Measurements from ENCODE around the gene ZNF57.
"Not testable (repeated sequence)": the region's sequence is repeated elsewhere in the genome, so short reads cannot be mapped to it uniquely, and the experiment has no call there.

The ZNF57 gene

DNA sequence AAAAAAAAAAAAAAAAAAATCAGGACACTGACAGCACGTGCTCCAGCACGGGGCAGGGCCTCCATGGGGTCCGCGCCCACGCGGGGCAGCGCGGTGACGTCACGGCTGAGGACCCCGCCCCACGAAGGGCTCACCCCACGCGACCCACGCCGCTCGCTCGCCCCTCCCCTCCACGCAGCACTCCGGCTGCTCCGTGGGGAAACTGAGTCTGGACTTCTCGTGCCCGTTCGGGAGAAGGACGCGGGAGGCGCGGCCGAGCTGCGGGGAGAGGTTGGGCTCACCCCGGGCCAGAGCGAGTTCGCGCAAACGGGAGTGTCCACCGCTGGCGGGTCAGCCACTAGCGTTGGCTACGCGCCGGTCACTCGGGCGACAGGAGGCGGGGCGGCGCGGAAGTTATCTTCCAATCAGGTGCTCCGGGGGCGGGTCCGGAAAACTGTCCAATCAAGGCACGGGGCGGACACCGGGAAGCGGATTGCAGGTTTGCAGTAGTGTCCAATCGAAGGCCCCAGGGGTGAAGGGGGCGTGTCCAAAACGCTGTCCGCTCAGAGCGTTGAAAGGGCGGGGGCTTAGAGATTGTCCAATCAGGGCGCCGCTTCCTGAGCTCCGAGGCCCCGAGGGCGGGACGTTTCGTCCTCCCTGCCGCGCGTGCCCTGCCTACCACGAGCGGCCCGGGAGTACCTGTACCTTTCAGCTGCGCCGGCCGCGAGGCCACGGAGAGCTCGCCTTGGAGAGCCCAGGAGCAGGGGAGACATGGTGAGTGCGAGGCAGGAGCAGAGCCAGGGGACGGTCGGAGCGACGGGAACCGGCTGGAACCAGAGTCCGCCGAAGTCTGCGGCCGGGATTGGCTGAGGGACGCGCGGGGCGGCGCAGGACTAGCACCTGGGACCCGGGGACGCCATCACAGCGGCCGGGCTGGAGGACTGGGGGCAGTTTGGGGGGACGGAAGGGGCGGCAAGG, at the start of gene ZNF57:
Gene ZNF57 (plus strand): TSS at position 633 of the 957 bp plus-strand sequence. CDS start 118 bp downstream, at position 751.
- peak; percentile 98 for DNase-seq

DNA sequence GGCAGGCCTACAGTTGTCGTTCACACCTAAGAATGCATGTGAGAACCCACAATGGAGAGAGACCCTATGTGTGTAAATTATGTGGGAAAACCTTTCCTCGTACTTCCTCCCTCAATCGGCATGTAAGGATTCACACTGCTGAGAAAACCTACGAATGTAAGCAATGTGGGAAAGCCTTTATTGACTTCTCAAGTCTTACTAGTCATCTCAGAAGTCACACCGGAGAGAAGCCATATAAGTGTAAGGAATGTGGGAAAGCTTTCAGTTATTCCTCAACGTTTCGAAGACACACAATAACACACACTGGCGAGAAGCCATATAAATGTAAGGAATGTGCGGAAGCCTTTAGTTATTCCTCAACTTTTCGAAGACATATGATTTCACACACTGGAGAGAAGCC, 48.1 kb upstream of the ZNF57 start:
- DNase-seq: no peak

- no peak for DNase-seq
Measured at GRCh38 chr19:2853015-2853606, 47.6 kb upstream of the ZNF57 start.

- DNase-seq: no peak
Measured at GRCh38 chr19:2854849-2855248, 45.9 kb upstream of the ZNF57 start.

- DNase-seq: peak; percentile 52
Measured at GRCh38 chr19:2856457-2857050, 44.2 kb upstream of the ZNF57 start.

GRCh38 chr19:2858864-2859263, 41.9 kb upstream of the ZNF57 start:
- no peak for DNase-seq

DNA sequence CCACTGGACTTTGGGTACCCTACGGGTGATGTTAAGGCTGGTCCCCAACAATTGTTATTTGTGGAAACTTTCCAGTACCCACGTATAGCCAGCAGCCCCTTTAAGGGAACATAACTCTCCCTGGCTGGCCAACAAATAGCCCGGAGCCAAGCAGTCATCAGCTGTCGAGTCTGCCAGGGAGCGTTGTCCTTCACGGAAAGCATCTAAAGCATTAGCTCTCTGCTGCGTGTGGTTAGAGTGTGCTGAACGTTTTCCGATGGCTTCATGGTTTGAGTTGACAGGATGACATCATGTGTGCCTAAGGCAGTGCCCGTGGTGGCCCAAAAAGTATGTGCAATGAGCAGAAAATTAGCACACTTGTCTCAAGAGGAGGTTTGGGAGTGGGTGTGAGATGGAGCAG, 36.9 kb upstream of the ZNF57 start:
- no peak for DNase-seq

- no peak for DNase-seq
Measured at GRCh38 chr19:2865334-2866100, 35.2 kb upstream of the ZNF57 start.

GRCh38 chr19:2866495-2867024, 34.2 kb upstream of the ZNF57 start:
- no peak for DNase-seq

GRCh38 chr19:2867025-2867991, 33.4 kb upstream of the ZNF57 start, which contains the start of gene ZNF556:
Gene ZNF556, plus strand, starts transcription at chr19:2867335. Its CDS starts 87 bp downstream, at chr19:2867422.
- DNase-seq: no peak

DNA sequence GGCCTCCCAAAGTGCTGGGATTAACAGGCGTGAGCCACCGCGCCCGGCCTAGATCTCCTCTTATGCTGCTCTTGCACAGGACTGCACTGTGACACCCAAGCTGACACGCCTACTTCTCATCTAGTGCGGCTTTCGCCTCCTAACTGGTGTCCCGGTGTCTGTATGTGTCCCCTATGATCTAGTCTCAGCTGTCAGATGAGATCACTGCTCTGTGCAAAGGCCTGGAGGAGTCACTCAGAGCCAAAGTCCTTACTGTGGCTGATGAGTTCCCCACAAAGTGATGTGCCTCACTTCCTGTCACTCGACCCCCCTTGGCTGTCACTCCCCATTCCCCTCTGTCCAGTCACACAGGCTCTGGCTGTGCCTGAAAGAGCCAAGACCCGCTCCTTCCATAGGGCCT, 31.1 kb upstream of the ZNF57 start:
- DNase-seq: no peak

DNA sequence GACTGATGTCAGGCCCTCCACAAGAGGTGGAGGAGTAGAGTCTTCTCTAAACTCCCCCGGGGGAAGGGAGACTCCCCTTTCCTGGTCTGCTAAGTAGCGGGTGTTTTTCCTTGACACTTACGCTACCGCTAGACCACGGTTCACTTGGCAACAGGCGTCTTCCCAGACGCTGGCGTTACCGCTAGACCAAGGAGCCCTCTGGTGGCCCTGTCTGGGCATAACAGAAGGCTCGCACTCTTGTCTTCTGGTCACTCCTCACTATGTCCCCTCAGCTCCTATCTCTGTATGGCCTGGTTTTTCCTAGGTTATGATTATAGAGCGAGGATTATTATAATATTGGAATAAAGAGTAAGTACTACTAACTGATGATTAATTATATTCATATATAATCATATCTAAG, 28.6 kb upstream of the ZNF57 start:
- peak; percentile 25 for DNase-seq

DNA sequence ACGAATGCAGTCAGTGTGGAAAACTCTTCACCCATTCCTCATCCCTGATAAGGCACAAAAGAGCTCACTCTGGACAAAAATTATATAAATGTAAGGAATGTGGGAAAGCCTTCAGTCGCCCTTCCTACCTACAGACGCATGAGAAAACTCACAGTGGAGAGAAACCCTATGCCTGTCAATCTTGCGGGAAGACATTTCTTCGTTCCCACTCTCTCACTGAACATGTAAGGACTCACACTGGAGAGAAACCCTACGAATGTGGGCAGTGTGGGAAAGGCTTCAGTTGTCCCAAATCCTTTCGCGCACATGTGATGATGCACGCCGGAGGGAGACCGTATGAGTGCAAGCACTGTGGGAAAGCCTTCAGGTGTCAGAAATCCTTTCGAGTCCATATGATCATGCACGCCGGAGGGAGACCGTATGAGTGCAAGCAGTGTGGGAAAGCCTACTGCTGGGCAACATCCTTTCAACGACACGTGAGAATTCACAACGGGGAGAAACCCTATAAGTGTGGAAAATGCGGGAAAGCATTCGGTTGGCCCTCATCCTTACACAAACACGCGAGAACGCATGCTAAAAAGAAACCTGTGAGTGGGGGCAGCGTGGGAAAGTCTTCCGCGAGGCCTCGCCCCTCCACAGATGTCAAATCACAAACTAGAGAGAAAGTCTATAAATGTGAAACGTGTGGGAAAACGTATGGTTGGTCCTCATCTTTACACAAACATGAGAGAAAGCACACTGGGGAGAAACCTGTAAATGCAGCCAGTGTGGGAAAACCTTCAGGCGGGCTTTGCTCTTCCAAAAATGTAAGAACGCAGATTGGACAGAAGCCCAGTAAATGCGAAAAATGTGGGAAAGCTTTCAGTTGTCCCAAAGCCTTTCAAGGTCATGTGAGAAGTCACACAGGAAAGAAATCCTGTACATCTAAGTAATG, 23.1 kb upstream of the ZNF57 start:
- DNase-seq: no peak

GRCh38 chr19:2883686-2884439, 16.9 kb upstream of the ZNF57 start:
- no peak for DNase-seq

DNA sequence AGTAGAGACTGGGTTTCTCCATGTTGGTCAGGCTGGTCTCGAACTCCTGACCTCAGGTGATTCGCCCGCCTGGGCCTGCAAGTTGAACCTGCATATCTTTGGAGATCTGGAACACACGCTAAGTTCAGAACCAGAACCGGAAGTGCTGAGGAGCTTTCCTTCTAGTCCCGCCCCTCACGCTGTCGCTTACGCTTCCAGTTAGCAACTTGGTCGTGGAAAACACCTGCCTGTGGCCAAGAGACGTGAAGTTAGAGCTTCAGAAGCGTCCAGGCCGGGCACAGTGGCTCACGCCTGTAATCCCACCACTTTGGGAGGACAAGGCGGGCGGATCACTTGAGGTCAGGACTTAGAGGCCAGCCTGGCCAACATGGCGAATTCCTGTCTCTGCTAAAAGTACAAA, 15.0 kb upstream of the ZNF57 start:
- no peak for DNase-seq

DNA sequence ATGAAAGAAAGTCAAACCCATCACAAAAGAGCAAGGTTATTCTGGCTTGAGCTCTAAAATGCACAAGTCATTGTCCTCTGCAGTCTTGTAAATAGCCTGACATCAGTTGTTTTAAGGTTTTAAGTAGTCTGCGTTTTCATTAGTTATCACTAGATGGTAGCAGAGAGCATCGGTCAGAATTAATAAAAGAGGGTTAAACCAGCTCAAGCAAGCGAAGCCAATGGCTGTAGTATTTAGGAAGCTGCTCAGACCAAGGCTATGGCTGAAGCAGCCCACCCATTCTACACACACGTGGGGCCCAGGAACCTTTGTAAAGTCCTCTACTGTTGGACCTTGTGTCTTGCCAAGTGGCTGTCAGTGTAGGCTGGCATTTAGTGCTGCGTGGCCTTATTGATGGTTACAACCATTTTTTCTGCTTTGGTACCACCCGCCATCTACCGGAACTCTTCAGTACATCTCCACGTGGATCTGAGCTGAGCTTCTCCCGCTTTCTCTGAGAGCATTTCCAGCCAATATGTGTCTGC, 13.3 kb upstream of the ZNF57 start:
- DNase-seq: peak; percentile 56

GRCh38 chr19:2888731-2889224, 11.9 kb upstream of the ZNF57 start:
- DNase-seq: peak; percentile 64

DNA sequence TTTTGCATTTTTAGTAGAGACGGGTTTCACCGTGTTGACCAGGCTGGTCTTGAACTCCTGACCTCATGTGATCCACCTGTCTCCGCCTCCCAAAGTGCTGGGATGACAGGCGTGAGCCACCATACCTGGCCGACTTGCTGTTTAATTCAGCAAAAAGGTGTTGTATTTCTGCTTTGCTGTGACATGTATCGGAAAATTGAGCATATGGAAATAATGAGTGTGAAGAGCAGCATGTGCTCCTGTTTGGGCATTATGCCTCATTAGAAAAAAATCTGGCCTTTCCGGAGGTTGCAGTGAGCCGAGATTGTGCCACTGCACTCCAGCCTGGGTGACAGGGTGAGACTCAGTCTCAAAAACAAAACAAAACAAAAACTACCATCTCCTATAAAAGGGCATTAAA, 10.2 kb upstream of the ZNF57 start:
- DNase-seq: not testable (repeated sequence)

- no peak for DNase-seq
Measured at GRCh38 chr19:2896694-2897093, 4.0 kb upstream of the ZNF57 start.

All from CD4-positive, alpha-beta T cell treated with Interleukin-12 subunit alpha and Interleukin-12 subunit beta, for 1 hour (primary cell).